ENCODE measurements around the gene ATF6B. TPM values are rescaled to one million over a fixed set of nuclear protein-coding genes. Genes with fewer than 3 reads are reported as not detected.

The ATF6B gene
- total and polyA plus RNA-seq, 2 of the 13 experiments (the other 11 are each of a cell fraction or from before 2014, with no cell fraction given), result 18.1 to 44.0 TPM

GRCh38 chr6:32089082-32089828 lies 38.8 kb downstream of the ATF6B start (continued):
- TF ChIP-seq ZNF326 (CRISPR knock-in tag; IDR thresholded peaks at IDR 0.05; ENCODE audit: borderline replicate concordance), result no peak
- TF ChIP-seq ZSCAN5A (CRISPR knock-in tag; IDR thresholded peaks at IDR 0.05; ENCODE audit: borderline replicate concordance), result no peak
- TF ChIP-seq ZNF788 (CRISPR knock-in tag; IDR thresholded peaks at IDR 0.05; ENCODE audit: borderline replicate concordance), result no peak
- no peak for TF ChIP-seq CREB1 (IDR thresholded peaks at IDR 0.05)
- no peak for TF ChIP-seq CREB1 (CRISPR knock-in tag; IDR thresholded peaks at IDR 0.05)
- TF ChIP-seq ZNF205 (CRISPR knock-in tag; IDR thresholded peaks at IDR 0.05), result 0 out of 2 replicates have a peak, but pooled peaks have one; percentile 50
- 0 out of 2 replicates have a peak, but pooled peaks have one; percentile 24 for TF ChIP-seq ZNF556 (CRISPR knock-in tag; IDR thresholded peaks at IDR 0.05; ENCODE audit: borderline replicate concordance)
- TF ChIP-seq ZNF687 (CRISPR knock-in tag; IDR thresholded peaks at IDR 0.05), result peak; percentile 39; the same call in 1 of the 2 replicates
- TF ChIP-seq MTA1 (CRISPR knock-in tag; IDR thresholded peaks at IDR 0.05; ENCODE audit: borderline replicate concordance), result peak; percentile 35; the same call in 1 of the 2 replicates
- TF ChIP-seq ZNF484 (CRISPR knock-in tag; IDR thresholded peaks at IDR 0.05; ENCODE audit: borderline replicate concordance, low read depth), result no peak
- no peak for TF ChIP-seq NFAT5 (CRISPR knock-in tag; IDR thresholded peaks at IDR 0.05)
- no peak for TF ChIP-seq HCFC1 (IDR thresholded peaks at IDR 0.05; ENCODE audit: low read depth, low read length)

Data from HepG2 (cell line).